Activated CD4-positive, alpha-beta T cell treated with anti-CD3 and anti-CD28 coated beads for 36 hours (primary cell): ENCODE results near the gene DOCK10. TPM values are rescaled to one million over a fixed set of nuclear protein-coding genes. Genes with fewer than 3 reads are reported as not detected.

Experiments used
- ATAC-seq: fragments of 200-7000 bp; cut with Tn5 transposase; one replicate; pipeline ENCODE4 v1.10.0; 2021; ENCODE audit warnings: mild to moderate bottlenecking, moderate library complexity
- CTCF ChIA-PET: fragments of 350-600 bp; sonication (Branson Sonifier 250); formaldehyde crosslinking; loops from one replicate; lab custom pipeline; 2021; ENCODE audit warnings: antibody characterized with exemption; lab: Charles Lee
- POLR2A ChIA-PET: fragments of 350-600 bp; sonication (Branson Sonifier 250); formaldehyde crosslinking; loops from one replicate; lab custom pipeline; 2021; ENCODE audit warnings: antibody characterized with exemption, inconsistent platforms; lab: Charles Lee
- DNase-seq: peaks from one replicate; pipeline ENCODE4 v3.0.0-alpha.2; 2020
- H3K27ac Mint-ChIP-seq: one replicate; pipeline ENCODE4 v1.8.0; 2021; ENCODE audit warnings: mixed read lengths
- H3K27me3 Mint-ChIP-seq: one replicate; pipeline ENCODE4 v1.8.0; 2021; ENCODE audit warnings: mixed read lengths
- H3K36me3 Mint-ChIP-seq: one replicate; pipeline ENCODE4 v1.8.0; 2021; ENCODE audit warnings: low read depth, mixed read lengths
- H3K4me1 Mint-ChIP-seq: one replicate; pipeline ENCODE4 v1.8.0; 2021; ENCODE audit warnings: mixed read lengths
- H3K4me3 Mint-ChIP-seq: one replicate; pipeline ENCODE4 v1.8.0; 2021; ENCODE audit warnings: mild to moderate bottlenecking, moderate library complexity, mixed read lengths
- H3K9me3 Mint-ChIP-seq: one replicate; pipeline ENCODE4 v1.8.0; 2021; ENCODE audit warnings: low read depth, mixed read lengths
- intact Hi-C, 2 experiments: fragments of 100-400 bp; cut with DNase I in 1 of 2; cut with micrococcal nuclease in 1 of 2; formaldehyde crosslinking; loops; one replicate each; pipeline versions ENCODE4 v1.14.2 to v1.15.1; 2022 to 2024; cut with DNase I, micrococcal nuclease
- total RNA-seq, 2 experiments: library from RNA; stranded (reverse); gene quantifications; one replicate each; pipeline ENCODE4 v1.2.3, GENCODE V29; 2021

Gene DOCK10
- total RNA-seq, 2 experiments from 2014 or later, result 177 to 196 TPM

- ChIA-PET CTCF (interaction anchor here (0.7 to 1.0 kb wide), 3 partner anchors 9 to 40 kb away, joined by 3 to 7 read pairs (median 4); no protein-coding TSS in a partner anchor), POLR2A (no interaction called here)
- Mint-ChIP-seq H3K36me3 (peaks cover 81% of the 10 kb centered on the region), H3K27me3 (no peaks in the 10 kb centered on the region), H3K4me1 (no peaks in the 10 kb centered on the region), H3K4me3 (no peak overlapping the region), H3K27ac (peak overlapping the region; percentile 75), H3K9me3 (no peaks in the 10 kb centered on the region)
- intact Hi-C loops, result no loop called here
- DNase-seq (no peak), ATAC-seq (peak; percentile 19)
Measured at GRCh38 chr2:224798180-224798579, 244.1 kb downstream of the DOCK10 start.

- H3K36me3 Mint-ChIP-seq, result peaks cover 75% of the 10 kb centered on the region
- no peaks in the 10 kb centered on the region for H3K9me3 Mint-ChIP-seq
- peak overlapping the region; percentile 51 for H3K27ac Mint-ChIP-seq
- intact Hi-C loops, result no loop called here
- H3K27me3 Mint-ChIP-seq, result no peaks in the 10 kb centered on the region
- no peak for DNase-seq
- POLR2A ChIA-PET, result no interaction called here
- no peaks in the 10 kb centered on the region for H3K4me1 Mint-ChIP-seq
- H3K4me3 Mint-ChIP-seq, result no peak overlapping the region
- CTCF ChIA-PET, result no interaction called here
- no peak for ATAC-seq
Measured at GRCh38 chr2:224796695-224797305, 245.5 kb downstream of the DOCK10 start.

GRCh38 chr2:224793946-224794345 is 248.3 kb downstream of the DOCK10 start:
- Mint-ChIP-seq H3K27ac (no peak overlapping the region), H3K4me3 (no peak overlapping the region), H3K36me3 (peaks cover 70% of the 10 kb centered on the region), H3K27me3 (no peaks in the 10 kb centered on the region), H3K9me3 (no peaks in the 10 kb centered on the region), H3K4me1 (no peaks in the 10 kb centered on the region)
- ChIA-PET CTCF (no interaction called here), POLR2A (no interaction called here)
- DNase-seq (no peak), ATAC-seq (no peak)
- intact Hi-C loops, result no loop called here

- ChIA-PET POLR2A (no interaction called here), CTCF (interaction anchor here (0.6 to 0.8 kb wide), 2 partner anchors 12 to 70 kb away, joined by 3 read pairs; partner anchors contain the start of gene CCDC195)
- intact Hi-C loops, result loop anchor here in 1 of 2 experiments (10.0 kb wide), 1 partner anchor 822 kb away; no protein-coding TSS in a partner anchor
- H3K27me3 Mint-ChIP-seq, result no peaks in the 10 kb centered on the region
- no peaks in the 10 kb centered on the region for H3K9me3 Mint-ChIP-seq
- no peak overlapping the region for H3K4me3 Mint-ChIP-seq
- peaks cover 10% of the 10 kb centered on the region for H3K4me1 Mint-ChIP-seq
- peak overlapping the region; percentile 56 for H3K27ac Mint-ChIP-seq
- ATAC-seq (peak; percentile 67), DNase-seq (peak; percentile 28)
- H3K36me3 Mint-ChIP-seq, result peaks cover 57% of the 10 kb centered on the region
Measured at GRCh38 chr2:224786848-224787247, 255.4 kb downstream of the DOCK10 start.

GRCh38 chr2:224781400-224781799 is 260.9 kb downstream of the DOCK10 start:
- intact Hi-C loops, result loop anchor here in 1 of 2 experiments (10.0 kb wide), 1 partner anchor 817 kb away; no protein-coding TSS in a partner anchor
- no peak for DNase-seq
- H3K27me3 Mint-ChIP-seq, result no peaks in the 10 kb centered on the region
- no peaks in the 10 kb centered on the region for H3K9me3 Mint-ChIP-seq
- CTCF ChIA-PET, result interaction anchor here (0.6 to 1.4 kb wide), 4 partner anchors 9 to 527 kb away, joined by 3 read pairs; no protein-coding TSS in a partner anchor
- no peak overlapping the region for H3K4me3 Mint-ChIP-seq
- peaks cover 46% of the 10 kb centered on the region for H3K36me3 Mint-ChIP-seq
- POLR2A ChIA-PET, result interaction anchor here (1.1 kb wide), 1 partner anchor 195 kb away, joined by 4 read pairs; no protein-coding TSS in a partner anchor
- ATAC-seq, result no peak
- peak overlapping the region; percentile 15 for H3K27ac Mint-ChIP-seq
- H3K4me1 Mint-ChIP-seq, result peaks cover 6% of the 10 kb centered on the region

- no peaks in the 10 kb centered on the region for H3K27me3 Mint-ChIP-seq
- no peak overlapping the region for H3K4me3 Mint-ChIP-seq
- H3K27ac Mint-ChIP-seq, result peak overlapping the region; percentile 2
- no peak for DNase-seq
- CTCF ChIA-PET, result interaction anchor here (0.5 to 1.4 kb wide), 4 partner anchors 9 to 431 kb away, joined by 3 read pairs; no protein-coding TSS in a partner anchor
- H3K4me1 Mint-ChIP-seq, result peaks cover 6% of the 10 kb centered on the region
- no peak for ATAC-seq
- H3K36me3 Mint-ChIP-seq, result peaks cover 46% of the 10 kb centered on the region
- no peaks in the 10 kb centered on the region for H3K9me3 Mint-ChIP-seq
- POLR2A ChIA-PET, result interaction anchor here (1.1 kb wide), 1 partner anchor 194 kb away, joined by 4 read pairs; no protein-coding TSS in a partner anchor
- intact Hi-C loops, result loop anchor here in 1 of 2 experiments (10.0 kb wide), 1 partner anchor 816 kb away; no protein-coding TSS in a partner anchor
Measured at GRCh38 chr2:224780823-224781222, 261.4 kb downstream of the DOCK10 start.

GRCh38 chr2:224780106-224780505 is 262.2 kb downstream of the DOCK10 start:
- DNase-seq, result no peak
- intact Hi-C loops, result loop anchor here in 1 of 2 experiments (10.0 kb wide), 1 partner anchor 815 kb away; no protein-coding TSS in a partner anchor
- H3K27ac Mint-ChIP-seq, result peak overlapping the region; percentile 42
- H3K4me3 Mint-ChIP-seq, result no peak overlapping the region
- CTCF ChIA-PET, result interaction anchor here (0.5 to 1.4 kb wide), 2 partner anchors 128 to 430 kb away, joined by 3 read pairs; no protein-coding TSS in a partner anchor
- ATAC-seq, result no peak
- peaks cover 45% of the 10 kb centered on the region for H3K36me3 Mint-ChIP-seq
- peaks cover 6% of the 10 kb centered on the region for H3K4me1 Mint-ChIP-seq
- POLR2A ChIA-PET, result interaction anchor here (0.7 kb wide), 1 partner anchor 221 kb away, joined by 3 read pairs; no protein-coding TSS in a partner anchor
- no peaks in the 10 kb centered on the region for H3K27me3 Mint-ChIP-seq
- H3K9me3 Mint-ChIP-seq, result no peaks in the 10 kb centered on the region

GRCh38 chr2:224778474-224778877 is 263.8 kb downstream of the DOCK10 start:
- no peaks in the 10 kb centered on the region for H3K27me3 Mint-ChIP-seq
- no peaks in the 10 kb centered on the region for H3K9me3 Mint-ChIP-seq
- ChIA-PET POLR2A (no interaction called here), CTCF (interaction anchor here (0.7 to 3.3 kb wide), 16 partner anchors 8 to 503 kb away, joined by 3 to 19 read pairs (median 4); no protein-coding TSS in a partner anchor)
- no peak overlapping the region for H3K4me3 Mint-ChIP-seq
- peaks cover 6% of the 10 kb centered on the region for H3K4me1 Mint-ChIP-seq
- peaks cover 44% of the 10 kb centered on the region for H3K36me3 Mint-ChIP-seq
- ATAC-seq (peak; percentile 79), DNase-seq (peak; percentile 72)
- intact Hi-C loops, result loop anchor here (1.0 to 10.0 kb wide), 2 partner anchors 226 to 421 kb away; no protein-coding TSS in a partner anchor
- H3K27ac Mint-ChIP-seq, result peak overlapping the region; percentile 19

- DNase-seq (no peak), ATAC-seq (no peak)
- ChIA-PET CTCF (interaction anchor here (0.5 to 3.3 kb wide), 12 partner anchors 9 to 502 kb away, joined by 3 to 19 read pairs (median 4); no protein-coding TSS in a partner anchor), POLR2A (no interaction called here)
- intact Hi-C loops, result loop anchor here in 1 of 2 experiments (10.0 kb wide), 1 partner anchor 227 kb away; no protein-coding TSS in a partner anchor
- Mint-ChIP-seq H3K4me1 (peaks cover 6% of the 10 kb centered on the region), H3K4me3 (no peak overlapping the region), H3K27ac (peak overlapping the region; percentile 9), H3K9me3 (no peaks in the 10 kb centered on the region), H3K36me3 (peaks cover 47% of the 10 kb centered on the region), H3K27me3 (no peaks in the 10 kb centered on the region)
Measured at GRCh38 chr2:224777559-224777930, 264.7 kb downstream of the DOCK10 start.

GRCh38 chr2:224776795-224777558 is 265.3 kb downstream of the DOCK10 start:
- intact Hi-C loops, result loop anchor here in 1 of 2 experiments (10.0 kb wide), 1 partner anchor 228 kb away; no protein-coding TSS in a partner anchor
- Mint-ChIP-seq H3K27me3 (no peaks in the 10 kb centered on the region), H3K4me1 (peaks cover 6% of the 10 kb centered on the region), H3K9me3 (no peaks in the 10 kb centered on the region), H3K36me3 (peaks cover 48% of the 10 kb centered on the region), H3K4me3 (no peak overlapping the region), H3K27ac (peak overlapping the region; percentile 58)
- CTCF ChIA-PET, result interaction anchor here (0.5 to 3.3 kb wide), 11 partner anchors 8 to 423 kb away, joined by 3 to 19 read pairs (median 4); no protein-coding TSS in a partner anchor
- POLR2A ChIA-PET, result no interaction called here
- no peak for DNase-seq
- ATAC-seq, result no peak
